GM10847 (cell line): ENCODE data around the gene SELPLG.

Experiments
- POLR2A ChIP-seq: IDR thresholded peaks from 2 replicates; pipeline ENCODE4 v1.6.1; 2011; ENCODE audit not compliant: insufficient read length; ENCODE audit errors: extremely low read depth

SELPLG gene

GRCh38 chr12:108633534-108634248, at the start of gene SELPLG:
Gene SELPLG, minus strand, starts transcription at chr12:108633894. Its CDS starts 9,587 bp downstream, at chr12:108624307.
- peak; percentile 26 for TF ChIP-seq POLR2A

- no peak for TF ChIP-seq POLR2A
Measured at GRCh38 chr12:108681317-108681716, 47.6 kb upstream of the SELPLG start.

- no peak for TF ChIP-seq POLR2A
Measured at GRCh38 chr12:108679106-108679681, 45.5 kb upstream of the SELPLG start.

- TF ChIP-seq POLR2A = no peak
Measured at GRCh38 chr12:108678104-108678730, 44.5 kb upstream of the SELPLG start.

GRCh38 chr12:108677381-108677780, 43.7 kb upstream of the SELPLG start:
- no peak for TF ChIP-seq POLR2A

GRCh38 chr12:108676707-108677106, 43.0 kb upstream of the SELPLG start:
- no peak for TF ChIP-seq POLR2A

- no peak for TF ChIP-seq POLR2A
Measured at GRCh38 chr12:108675792-108676191, 42.1 kb upstream of the SELPLG start.

- TF ChIP-seq POLR2A = no peak
Measured at GRCh38 chr12:108672054-108672453, 38.4 kb upstream of the SELPLG start.

GRCh38 chr12:108671110-108671509, 37.4 kb upstream of the SELPLG start:
- TF ChIP-seq POLR2A = no peak

- no peak for TF ChIP-seq POLR2A
Measured at GRCh38 chr12:108670066-108670631, 36.5 kb upstream of the SELPLG start.

- TF ChIP-seq POLR2A = no peak
Measured at GRCh38 chr12:108668542-108668941, 34.8 kb upstream of the SELPLG start.

GRCh38 chr12:108668063-108668462, 34.4 kb upstream of the SELPLG start:
- no peak for TF ChIP-seq POLR2A

GRCh38 chr12:108667349-108667748, 33.7 kb upstream of the SELPLG start:
- TF ChIP-seq POLR2A = no peak

- TF ChIP-seq POLR2A = no peak
Measured at GRCh38 chr12:108666401-108666881, 32.7 kb upstream of the SELPLG start.

GRCh38 chr12:108665608-108666202, 32.0 kb upstream of the SELPLG start:
- no peak for TF ChIP-seq POLR2A
